Left lung (tissue), 10 donors: ENCODE measurements around the gene CACNA1F. TPM values are rescaled to one million over a fixed set of nuclear protein-coding genes. Genes with fewer than 3 reads are reported as not detected.

ENCODE experiments used
- ATAC-seq: fragments of 200-7000 bp; cut with Tn5 transposase; one replicate; pipeline ENCODE4 v1.9.1; 2020; ENCODE audit warnings: moderate library complexity
- DNase-seq, 4 donors: peaks; one replicate each; pipeline ENCODE4 v3.0.0-alpha.2; 2013 to 2020
- H3K27ac ChIP-seq, 2 donors: fragments of 200-600 bp; sonication (generic) in 1 of 2; one replicate each; pipeline versions ENCODE4 v1.5.0 to v1.8.0; 2020 to 2021
- H3K27me3 ChIP-seq, 2 donors: fragments of 200-600 bp; sonication (generic) in 1 of 2; one replicate each; pipeline versions ENCODE4 v1.5.0 to v1.8.0; 2020 to 2021
- H3K36me3 ChIP-seq, 2 donors: fragments of 200-600 bp; sonication (generic) in 1 of 2; one replicate each; pipeline versions ENCODE4 v1.5.0 to v1.8.0; 2020 to 2021
- H3K4me1 ChIP-seq, 2 donors: fragments of 200-600 bp; one replicate each; pipeline ENCODE4 v1.8.0; 2021
- H3K4me3 ChIP-seq, 2 donors: fragments of 200-600 bp; sonication (generic) in 1 of 2; one replicate each; pipeline versions ENCODE4 v1.5.0 to v1.8.0; 2020 to 2021; ENCODE audit warnings: mild to moderate bottlenecking in 1 of 2
- H3K9me3 ChIP-seq, 2 donors: fragments of 200-600 bp; sonication (generic) in 1 of 2; one replicate each; pipeline versions ENCODE4 v1.5.0 to v1.8.0; 2020 to 2021
- intact Hi-C, 2 donors: fragments of 100-400 bp; cut with DNase I; formaldehyde crosslinking; loops; one replicate each; pipeline versions ENCODE4 v1.11.2 to v1.14.2; 2022
- polyA plus RNA-seq, 6 donors: library from polyadenylated mRNA; unstranded; fragments of 120-200 nt; gene quantifications; one replicate each; pipeline ENCODE4 v1.2.1, GENCODE V29; 2013; ENCODE audit not compliant: insufficient read length in 6 of 6
- total RNA-seq, 2 donors: library from RNA; stranded (reverse); fragmentation: NEBNext Ultra II Directional; extraction: Animal tissue kit (Norgen Biotek cat#: 25700); gene quantifications; one replicate each; pipeline ENCODE4 v1.2.1, GENCODE V29; 2021
- TF ChIP-seq, protein P1 (sequence below), 2 donors: fragments of 200-600 bp; sonication (generic) in 1 of 2; IDR thresholded peaks; one replicate each; pipeline versions ENCODE4 v1.5.0 to v1.8.0; 2021; ENCODE audit warnings: antibody characterized with exemption in 2 of 2
- donor health status: DM: no; HTN: yes; CAD: no.
- donor health status: DM: no; HTN: no; CAD: no.

CACNA1F gene
- total and polyA plus RNA-seq, 8 donors: 0.20 to 0.73 (median 0.25) TPM

DNA sequence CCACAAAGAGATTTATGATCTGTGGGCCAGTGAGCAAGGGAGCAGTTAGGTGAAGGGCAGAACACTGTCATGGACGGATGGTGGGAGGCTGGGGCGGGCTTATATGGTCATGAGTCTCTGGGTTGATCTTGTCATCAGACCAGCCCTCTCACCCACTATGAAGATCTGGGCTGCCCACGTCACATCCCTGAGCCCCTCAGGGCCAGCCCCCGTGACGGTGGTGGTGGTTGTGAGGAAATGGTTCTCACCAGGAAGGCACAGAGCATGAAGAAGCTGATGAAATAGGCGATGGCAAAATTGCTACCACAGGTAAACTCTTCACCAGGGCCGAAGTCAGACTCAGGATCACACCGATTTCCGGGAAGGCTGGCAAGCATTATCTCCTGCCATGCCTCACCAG, 22.1 kb downstream of the CACNA1F start:
- H3K4me1 ChIP-seq: no peaks in the 10 kb centered on the region
- TF ChIP-seq, protein P1, sequence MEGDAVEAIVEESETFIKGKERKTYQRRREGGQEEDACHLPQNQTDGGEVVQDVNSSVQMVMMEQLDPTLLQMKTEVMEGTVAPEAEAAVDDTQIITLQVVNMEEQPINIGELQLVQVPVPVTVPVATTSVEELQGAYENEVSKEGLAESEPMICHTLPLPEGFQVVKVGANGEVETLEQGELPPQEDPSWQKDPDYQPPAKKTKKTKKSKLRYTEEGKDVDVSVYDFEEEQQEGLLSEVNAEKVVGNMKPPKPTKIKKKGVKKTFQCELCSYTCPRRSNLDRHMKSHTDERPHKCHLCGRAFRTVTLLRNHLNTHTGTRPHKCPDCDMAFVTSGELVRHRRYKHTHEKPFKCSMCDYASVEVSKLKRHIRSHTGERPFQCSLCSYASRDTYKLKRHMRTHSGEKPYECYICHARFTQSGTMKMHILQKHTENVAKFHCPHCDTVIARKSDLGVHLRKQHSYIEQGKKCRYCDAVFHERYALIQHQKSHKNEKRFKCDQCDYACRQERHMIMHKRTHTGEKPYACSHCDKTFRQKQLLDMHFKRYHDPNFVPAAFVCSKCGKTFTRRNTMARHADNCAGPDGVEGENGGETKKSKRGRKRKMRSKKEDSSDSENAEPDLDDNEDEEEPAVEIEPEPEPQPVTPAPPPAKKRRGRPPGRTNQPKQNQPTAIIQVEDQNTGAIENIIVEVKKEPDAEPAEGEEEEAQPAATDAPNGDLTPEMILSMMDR (IDR thresholded peaks at IDR 0.05): no peak
- no peaks in the 10 kb centered on the region for H3K9me3 ChIP-seq
- intact Hi-C loops: no loop called here
- DNase-seq (no peak), ATAC-seq (no peak)
- no peaks in the 10 kb centered on the region for H3K36me3 ChIP-seq
- H3K27me3 ChIP-seq: no peaks in the 10 kb centered on the region
- no peak overlapping the region for H3K27ac ChIP-seq
- no peak overlapping the region for H3K4me3 ChIP-seq

DNA sequence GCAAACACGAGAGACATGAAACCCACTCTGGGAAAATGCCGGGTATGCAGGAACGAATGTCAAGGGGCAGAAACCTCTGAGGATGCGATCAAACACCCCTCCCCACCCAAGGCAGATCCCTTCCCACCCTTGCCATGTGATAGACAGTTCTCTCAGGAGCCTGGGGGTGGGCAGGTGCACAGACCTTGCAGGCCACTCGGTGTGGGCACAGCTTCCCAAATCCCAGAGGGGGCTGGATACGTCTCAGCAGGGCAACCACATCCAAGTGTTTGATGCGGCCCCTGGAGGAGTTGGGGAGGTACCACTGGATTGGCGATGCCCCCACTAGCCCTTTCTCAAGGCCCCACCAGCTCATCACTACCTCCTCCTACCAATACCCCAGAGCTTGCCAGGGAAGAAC, 22.7 kb downstream of the CACNA1F start:
- Histone ChIP-seq H3K4me1 (no peaks in the 10 kb centered on the region), H3K9me3 (no peaks in the 10 kb centered on the region), H3K4me3 (no peak overlapping the region), H3K36me3 (no peaks in the 10 kb centered on the region), H3K27me3 (no peaks in the 10 kb centered on the region), H3K27ac (no peak overlapping the region)
- TF ChIP-seq, protein P1 (IDR thresholded peaks at IDR 0.05): no peak
- ATAC-seq (no peak), DNase-seq (no peak)
- intact Hi-C loops: no loop called here

DNA sequence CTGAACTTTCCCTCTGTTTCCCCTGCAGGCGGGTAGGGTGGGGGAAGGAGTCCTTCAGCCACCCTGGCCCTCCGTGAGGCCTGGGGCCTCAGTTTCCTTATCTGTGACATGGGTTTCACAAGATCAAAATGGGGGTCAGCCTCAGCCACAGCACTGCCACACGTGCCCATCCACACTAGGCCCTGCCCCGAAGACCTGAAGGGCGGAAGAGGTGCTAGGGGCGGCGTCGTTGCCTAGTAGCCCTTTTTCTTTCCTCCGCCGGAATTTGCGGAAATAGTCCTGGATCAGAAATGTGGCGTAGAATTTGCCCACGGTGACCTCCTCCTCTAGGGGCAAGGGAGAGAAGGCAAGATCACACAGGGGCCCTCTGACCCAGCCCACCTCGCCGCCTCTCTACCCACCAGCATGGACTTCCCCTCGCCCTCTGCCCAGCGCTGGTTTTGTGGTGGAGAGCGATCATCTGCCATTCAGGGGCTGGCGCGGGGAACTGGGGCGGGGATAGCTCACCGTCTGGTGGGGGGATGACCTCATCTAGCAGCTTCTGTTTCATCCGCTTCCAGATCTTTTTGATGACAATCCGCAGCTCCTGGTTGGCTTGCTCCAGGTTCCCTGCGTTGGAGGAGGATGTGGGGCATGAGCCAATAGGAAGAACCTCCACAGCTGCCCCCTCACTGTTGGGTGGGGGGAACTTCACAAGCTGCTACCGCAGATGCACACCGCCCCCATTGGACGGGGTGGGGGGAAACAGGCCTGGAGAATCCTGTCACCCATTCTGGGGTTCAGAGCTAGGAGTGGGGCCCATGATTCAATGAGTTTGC, 23.5 kb downstream of the CACNA1F start:
- Histone ChIP-seq H3K27ac (no peak overlapping the region), H3K36me3 (no peaks in the 10 kb centered on the region), H3K9me3 (no peaks in the 10 kb centered on the region), H3K27me3 (no peaks in the 10 kb centered on the region), H3K4me3 (no peak overlapping the region), H3K4me1 (no peaks in the 10 kb centered on the region)
- no peak for ATAC-seq
- intact Hi-C loops: no loop called here
- TF ChIP-seq, protein P1 (IDR thresholded peaks at IDR 0.05): no peak
- DNase-seq: no peak

DNA sequence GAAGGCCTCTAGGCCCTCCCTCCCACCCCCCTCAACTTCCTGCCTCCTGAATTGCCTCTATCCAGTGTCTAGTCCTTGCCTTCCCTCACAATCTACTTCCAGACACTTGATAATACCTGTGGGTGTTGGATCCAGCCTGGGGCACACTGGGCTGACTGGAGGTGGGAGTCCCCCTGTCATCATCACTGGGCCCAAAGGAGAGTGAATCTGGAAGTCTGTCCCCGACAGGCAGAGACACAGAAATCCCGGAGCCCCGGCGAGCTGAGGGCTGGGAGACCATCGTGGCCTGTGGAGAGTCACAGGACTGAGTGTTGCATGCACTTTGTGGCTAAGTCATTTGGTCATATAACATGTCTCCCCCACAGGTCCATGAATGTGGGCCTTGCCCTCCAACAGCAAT, 24.7 kb downstream of the CACNA1F start:
- TF ChIP-seq, protein P1 (IDR thresholded peaks at IDR 0.05): no peak
- ATAC-seq (no peak), DNase-seq (no peak)
- Histone ChIP-seq H3K27ac (no peak overlapping the region), H3K4me1 (no peaks in the 10 kb centered on the region), H3K4me3 (no peak overlapping the region), H3K27me3 (no peaks in the 10 kb centered on the region), H3K9me3 (no peaks in the 10 kb centered on the region), H3K36me3 (no peaks in the 10 kb centered on the region)
- intact Hi-C loops: no loop called here

DNA sequence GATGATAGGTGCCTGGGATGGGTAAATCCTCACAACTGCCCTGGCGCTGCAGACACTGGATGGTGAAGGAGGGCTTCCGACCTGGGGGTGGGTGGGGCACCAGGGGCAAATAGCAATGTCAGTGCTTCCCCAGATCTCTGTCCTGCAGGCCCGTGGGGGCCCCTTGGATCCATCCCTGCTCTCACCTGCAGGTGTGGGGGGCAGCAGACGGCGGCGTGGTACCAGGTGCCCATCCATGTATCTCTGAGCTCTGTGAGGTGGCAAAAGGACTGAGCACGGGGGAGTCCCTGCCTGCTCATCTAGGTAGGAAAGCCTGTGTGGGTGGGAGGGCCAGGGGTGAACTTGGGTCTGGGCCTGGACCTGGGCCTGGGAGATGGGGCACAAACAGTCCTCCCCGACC, 26.6 kb downstream of the CACNA1F start:
- no peaks in the 10 kb centered on the region for H3K9me3 ChIP-seq
- no peaks in the 10 kb centered on the region for H3K4me1 ChIP-seq
- H3K4me3 ChIP-seq: no peak overlapping the region
- intact Hi-C loops: no loop called here
- no peak overlapping the region for H3K27ac ChIP-seq
- DNase-seq (no peak), ATAC-seq (no peak)
- TF ChIP-seq, protein P1 (IDR thresholded peaks at IDR 0.05): no peak
- no peaks in the 10 kb centered on the region for H3K36me3 ChIP-seq
- H3K27me3 ChIP-seq: no peaks in the 10 kb centered on the region
